AG04450 (cell line): ENCODE data around the gene BNIP2. TPM values are rescaled to one million over a fixed set of nuclear protein-coding genes. Genes with fewer than 3 reads are reported as not detected.

ENCODE experiments used
- CTCF ChIA-PET: fragments of 300-600, 350-600 bp; formaldehyde crosslinking; extraction: SDS; loops from one replicate; lab custom pipeline; 2022; ENCODE audit warnings: antibody characterized with exemption, inconsistent platforms; lab: Charles Lee
- POLR2A ChIA-PET: fragments of 350-600 bp; formaldehyde crosslinking; extraction: SDS; loops from one replicate; lab custom pipeline; 2021; ENCODE audit warnings: antibody characterized with exemption, inconsistent platforms; lab: Yijun Ruan, JAX
- DNase-seq: peaks from one replicate; pipeline ENCODE4 v3.0.0-alpha.2; 2011; ENCODE audit warnings: low read depth, low spot score
- H3K27ac ChIP-seq: one replicate; pipeline ENCODE4 v1.5.1; 2012; ENCODE audit warnings: low read depth, low read length, control low read depth
- H3K27me3 ChIP-seq: one replicate; pipeline ENCODE4 v1.6.0; 2012; ENCODE audit warnings: low read length; ENCODE audit not compliant: control insufficient read depth, insufficient read depth
- H3K4me3 ChIP-seq: 2 replicates; pipeline ENCODE4 v1.5.1; 2011; ENCODE audit warnings: mild to moderate bottlenecking, low read depth, low read length, control low read depth
- H3K9me3 ChIP-seq: 2 replicates; pipeline ENCODE4 v1.5.1; 2012; ENCODE audit warnings: low read length; ENCODE audit not compliant: control insufficient read depth, insufficient read depth
- CTCF ChIP-seq: IDR thresholded peaks from 2 replicates; pipeline ENCODE4 v1.5.1; 2011; ENCODE audit warnings: low read depth, low read length, control low read depth, inconsistent platforms
- polyA plus RNA-seq: library from polyadenylated mRNA; depleted of rRNA; stranded (reverse); fragments of >200 nt; gene quantifications from 2 replicates; pipeline ENCODE4 v1.2.3, GENCODE V29; 2011

BNIP2 gene
- polyA plus RNA-seq, 1 experiment: 65.9 TPM

GRCh38 chr15:59636184-59636583, 52.9 kb downstream of the BNIP2 start:
- Histone ChIP-seq H3K27me3 (no peaks in the 10 kb centered on the region), H3K4me3 (no peak overlapping the region), H3K27ac (no peak overlapping the region), H3K9me3 (no peaks in the 10 kb centered on the region)
- ChIA-PET CTCF (interaction anchor here (0.7 kb wide), 1 partner anchor 107 kb away, joined by 5 read pairs; no protein-coding TSS in a partner anchor), POLR2A (no interaction called here)
- no peak for TF ChIP-seq CTCF
- DNase-seq: no peak

GRCh38 chr15:59632714-59633113, 56.4 kb downstream of the BNIP2 start:
- Histone ChIP-seq H3K27ac (no peak overlapping the region), H3K4me3 (no peak overlapping the region), H3K27me3 (no peaks in the 10 kb centered on the region), H3K9me3 (no peaks in the 10 kb centered on the region)
- ChIA-PET CTCF (interaction anchor here (0.5 to 4.6 kb wide), 5 partner anchors 12 to 204 kb away, joined by 3 to 25 read pairs (median 3); no protein-coding TSS in a partner anchor), POLR2A (interaction anchor here (0.7 kb wide), 1 partner anchor 653 kb away, joined by 3 read pairs; no protein-coding TSS in a partner anchor)
- TF ChIP-seq CTCF: peak; percentile 50
- no peak for DNase-seq

GRCh38 chr15:59622289-59622688, 66.8 kb downstream of the BNIP2 start:
- Histone ChIP-seq H3K4me3 (no peak overlapping the region), H3K27ac (no peak overlapping the region), H3K9me3 (no peaks in the 10 kb centered on the region), H3K27me3 (peaks cover 3% of the 10 kb centered on the region)
- DNase-seq: no peak
- ChIA-PET POLR2A (no interaction called here), CTCF (interaction anchor here (0.7 kb wide), 1 partner anchor 16 kb away, joined by 7 read pairs; no protein-coding TSS in a partner anchor)
- TF ChIP-seq CTCF: peak; percentile 37

GRCh38 chr15:59618406-59618805, 70.7 kb downstream of the BNIP2 start:
- H3K27me3 ChIP-seq: no peaks in the 10 kb centered on the region
- POLR2A ChIA-PET: no interaction called here
- no peak overlapping the region for H3K4me3 ChIP-seq
- H3K9me3 ChIP-seq: no peaks in the 10 kb centered on the region
- no peak overlapping the region for H3K27ac ChIP-seq
- CTCF ChIA-PET: no interaction called here
- DNase-seq: no peak
- TF ChIP-seq CTCF: no peak

GRCh38 chr15:59616379-59616778, 72.7 kb downstream of the BNIP2 start:
- DNase-seq: no peak
- Histone ChIP-seq H3K4me3 (no peak overlapping the region), H3K27me3 (peaks cover 6% of the 10 kb centered on the region), H3K9me3 (no peaks in the 10 kb centered on the region), H3K27ac (no peak overlapping the region)
- TF ChIP-seq CTCF: no peak
- ChIA-PET POLR2A (interaction anchor here (0.5 kb wide), 1 partner anchor 32 kb away, joined by 4 read pairs; no protein-coding TSS in a partner anchor), CTCF (interaction anchor here (1.4 kb wide), 1 partner anchor 87 kb away, joined by 8 read pairs; no protein-coding TSS in a partner anchor)
